ENCODE data around the gene XNDC1N. TPM values are rescaled to one million over a fixed set of nuclear protein-coding genes. Genes with fewer than 3 reads are reported as not detected.
A peak's percentile ranks its signal among the peaks of the same experiment; 100 is the strongest.

The XNDC1N gene, protein sequence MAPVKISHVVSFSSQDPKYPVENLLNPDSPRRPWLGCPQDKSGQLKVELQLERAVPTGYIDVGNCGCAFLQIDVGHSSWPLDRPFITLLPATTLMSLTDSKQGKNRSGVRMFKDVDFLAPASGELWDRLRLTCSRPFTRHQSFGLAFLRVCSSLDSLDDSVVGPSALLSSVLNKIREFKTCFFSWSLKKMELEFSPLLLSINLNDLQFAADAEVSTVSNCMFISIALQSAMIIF
- 1 to 10 TPM; 3.8 to 5.5 TPM for total RNA-seq
- long read RNA-seq, partial matches to known transcripts = 0 of 2 reads
- long read RNA-seq, other reads (novel, unspliced or antisense) = 2 of 2 reads

DNA sequence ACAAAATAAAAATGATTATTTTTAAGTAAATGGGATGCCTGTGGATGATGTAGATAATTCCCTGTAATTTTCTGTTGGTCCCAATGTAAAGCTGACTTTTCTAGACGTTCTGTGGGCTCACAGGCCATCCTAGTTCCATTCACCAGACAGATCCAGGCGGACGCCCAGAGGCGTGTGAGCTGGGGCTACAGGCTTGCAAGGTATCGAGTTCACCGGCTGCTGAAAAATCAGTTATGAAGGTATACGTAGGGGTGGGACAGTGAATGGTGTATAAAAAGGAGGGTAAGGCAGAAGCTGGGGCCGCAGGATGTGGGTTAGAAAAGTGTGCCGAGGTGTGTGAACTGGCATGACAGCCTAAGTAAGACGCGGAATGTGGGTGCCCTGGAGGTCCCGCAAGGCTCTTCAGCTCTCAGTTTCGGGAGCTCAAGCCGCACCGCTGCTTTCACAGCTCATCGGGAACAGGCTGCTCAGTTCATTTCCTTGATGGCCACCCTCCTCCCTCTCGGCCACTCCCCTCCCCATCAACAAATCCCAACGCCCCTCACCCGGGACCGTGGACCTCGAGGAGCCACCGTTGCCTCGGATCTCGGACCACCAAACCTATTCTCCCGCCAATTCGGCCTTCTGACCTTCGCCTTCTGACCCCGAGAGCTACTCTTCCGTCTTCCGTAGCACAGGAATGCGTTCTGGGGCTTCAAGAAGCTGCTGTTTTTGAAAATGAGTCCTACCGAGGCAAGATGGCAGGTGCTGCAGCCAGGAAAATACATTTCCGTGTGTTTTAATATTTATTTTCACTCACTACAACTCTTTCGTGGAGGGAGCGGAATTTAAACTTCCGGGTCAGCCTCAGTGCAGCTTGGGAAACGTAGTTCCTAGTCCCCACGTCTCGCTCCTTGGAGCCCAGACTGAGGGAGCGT lies at the start of gene XNDC1N:
TSS of gene XNDC1N (minus strand) at position 775 of the 917 bp plus-strand sequence. CDS start 5,241 bp downstream, outside the sequence.
- intact Hi-C loops (cut with DNase I) = no loop called here
- peak; percentile 94 to 95 for ATAC-seq

DNA sequence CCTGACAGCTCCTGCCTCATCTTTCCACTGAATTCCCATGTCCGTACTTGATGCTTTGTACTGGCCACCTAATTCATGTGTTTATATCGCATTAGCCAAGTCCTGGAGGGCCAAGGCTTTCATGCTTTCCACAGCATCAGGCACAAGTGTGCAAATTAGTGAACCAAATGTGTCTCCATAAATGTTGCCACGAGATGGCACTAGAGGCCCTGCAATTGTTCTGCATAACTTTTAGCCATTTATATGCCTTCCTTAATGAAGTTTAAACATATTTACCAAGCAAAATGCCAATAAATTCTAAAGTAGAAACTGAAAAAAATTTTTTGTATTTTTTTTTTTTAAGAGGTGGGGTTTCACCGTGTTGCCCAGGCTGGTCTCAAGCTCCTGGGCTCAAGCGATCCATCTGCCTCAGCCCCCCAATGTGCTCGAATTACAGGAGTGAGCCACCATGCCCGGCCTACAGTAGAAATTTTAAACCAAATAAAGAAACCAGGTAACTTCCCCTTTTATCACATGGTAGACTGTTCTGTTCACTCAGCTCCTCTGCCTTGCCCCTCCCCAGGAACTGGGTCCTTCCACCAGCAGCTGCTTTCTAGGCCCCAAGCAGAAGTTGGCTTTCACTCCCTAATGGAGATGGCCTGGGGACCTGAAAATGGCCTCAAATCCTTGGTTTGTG lies 49.5 kb upstream of the XNDC1N start:
- DNase-seq (no peak), ATAC-seq (peak; percentile 65 to 76)
- intact Hi-C loops (cut with DNase I) = loop anchor here in 1 of 2 donors (10.0 kb wide), 1 partner anchor 167 kb away; no protein-coding TSS in a partner anchor

More for the DNA sequence above, at the start of gene XNDC1N:
- peak; percentile 59 for DNase-seq

DNA sequence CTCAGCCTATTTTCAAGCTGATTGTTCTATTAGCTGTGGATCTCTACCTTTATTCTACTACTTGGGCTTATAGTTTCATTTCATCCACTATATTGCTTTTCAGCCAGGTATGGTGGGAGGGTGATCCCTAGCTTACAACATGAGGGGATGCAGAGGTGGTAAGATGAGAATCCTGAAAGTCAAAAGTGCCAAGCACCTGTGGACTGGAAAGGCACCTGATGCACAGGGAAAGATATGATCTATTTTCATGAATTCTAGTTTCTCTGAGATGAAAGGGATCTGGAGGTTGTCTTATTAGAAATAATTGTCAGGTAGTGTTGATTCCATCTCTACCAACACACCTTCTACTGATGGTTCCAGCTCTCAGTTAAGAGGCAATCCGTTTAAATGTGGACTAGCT lies 48.7 kb upstream of the XNDC1N start:
- intact Hi-C loops (cut with DNase I) = loop anchor here in 1 of 2 donors (10.0 kb wide), 1 partner anchor 168 kb away; no protein-coding TSS in a partner anchor

DNA sequence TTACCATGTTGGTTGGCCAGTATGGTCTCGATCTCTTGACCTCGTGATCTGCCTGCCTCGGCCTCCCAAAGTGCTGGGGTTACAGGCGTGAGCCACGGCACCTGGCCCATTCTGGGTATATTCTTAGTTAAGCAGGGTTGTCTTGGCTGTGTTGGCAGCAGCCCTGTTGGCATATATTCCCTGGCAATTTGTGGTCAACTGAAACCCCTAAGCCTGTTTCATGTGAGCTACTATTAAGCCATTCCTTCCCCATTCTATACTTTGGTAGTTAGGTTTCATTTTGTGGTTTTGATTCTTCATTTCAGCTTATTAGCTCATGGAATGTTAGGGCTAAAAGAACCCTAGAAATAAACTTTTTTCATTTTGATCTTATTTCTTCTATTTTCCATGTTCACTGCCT lies 48.2 kb upstream of the XNDC1N start:
- intact Hi-C loops (cut with DNase I) = loop anchor here in 1 of 2 donors (10.0 kb wide), 1 partner anchor 168 kb away; no protein-coding TSS in a partner anchor
- DNase-seq = no peak
- ATAC-seq = no peak

More for the DNA sequence above, 48.7 kb upstream of the XNDC1N start:
- ATAC-seq = no peak
- DNase-seq = no peak

DNA sequence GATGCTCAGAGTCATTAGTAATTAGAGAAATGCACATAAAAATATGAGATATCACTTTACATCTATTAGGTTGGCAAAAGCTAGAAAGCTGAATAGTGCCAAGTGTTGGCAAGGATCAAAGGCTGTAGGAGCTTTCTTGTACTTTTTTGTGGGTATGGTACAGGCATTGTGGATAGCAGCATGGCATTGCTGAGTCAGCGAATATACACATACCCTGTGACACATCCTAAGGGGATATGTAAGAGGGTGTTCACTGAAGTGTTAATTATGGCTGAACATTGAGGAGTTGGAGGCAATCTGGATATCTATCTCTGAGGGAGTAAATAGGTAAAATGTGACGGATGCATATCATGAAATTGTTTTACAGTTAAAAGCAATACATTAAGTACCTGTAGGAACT lies 43.3 kb upstream of the XNDC1N start:
- ATAC-seq (no peak), DNase-seq (no peak)
- intact Hi-C loops (cut with DNase I) = loop anchor here in 1 of 2 donors (10.0 kb wide), 1 partner anchor 173 kb away; no protein-coding TSS in a partner anchor

DNA sequence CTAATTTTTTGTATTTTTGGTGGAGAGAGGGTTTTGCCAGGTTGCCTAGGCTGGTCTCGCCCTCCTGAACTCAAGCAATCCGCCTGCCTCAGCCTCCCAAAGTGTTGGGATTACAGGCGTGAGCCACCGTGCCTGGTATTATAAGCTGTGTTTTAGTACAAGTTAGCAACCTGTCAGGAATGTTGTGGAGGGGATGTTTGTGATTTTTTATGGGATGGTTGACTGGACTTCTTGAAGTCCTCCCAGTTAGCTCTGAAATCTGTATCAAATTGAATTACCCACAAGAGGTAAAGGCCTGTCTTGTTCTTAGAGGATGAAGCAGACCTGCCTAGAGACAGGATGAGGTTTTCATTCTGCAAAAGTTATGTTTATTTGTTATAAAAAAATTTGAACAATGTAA lies 36.2 kb upstream of the XNDC1N start:
- ATAC-seq = no peak
- intact Hi-C loops (cut with DNase I) = no loop called here
- DNase-seq = no peak

DNA sequence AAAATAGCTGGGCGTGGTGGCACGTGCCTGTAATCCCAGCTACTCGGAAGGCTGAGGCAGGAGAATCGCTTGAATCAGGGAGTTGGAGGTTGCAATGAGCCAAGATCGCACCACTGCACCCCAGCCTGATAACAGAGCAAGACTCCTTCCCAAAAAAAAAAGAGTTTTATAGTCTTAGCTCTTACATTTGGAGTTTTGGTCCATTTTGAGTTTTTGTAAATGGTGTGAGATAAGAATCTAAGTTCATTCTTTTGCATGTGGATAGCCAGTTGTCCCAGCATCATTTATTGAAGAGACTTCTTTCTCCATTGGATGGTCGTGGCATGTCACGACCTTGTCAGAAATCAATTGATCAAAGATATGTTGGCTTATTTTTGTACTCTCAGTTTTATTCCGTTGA lies 35.1 kb upstream of the XNDC1N start:
- DNase-seq (no peak), ATAC-seq (no peak)
- intact Hi-C loops (cut with DNase I) = no loop called here

DNA sequence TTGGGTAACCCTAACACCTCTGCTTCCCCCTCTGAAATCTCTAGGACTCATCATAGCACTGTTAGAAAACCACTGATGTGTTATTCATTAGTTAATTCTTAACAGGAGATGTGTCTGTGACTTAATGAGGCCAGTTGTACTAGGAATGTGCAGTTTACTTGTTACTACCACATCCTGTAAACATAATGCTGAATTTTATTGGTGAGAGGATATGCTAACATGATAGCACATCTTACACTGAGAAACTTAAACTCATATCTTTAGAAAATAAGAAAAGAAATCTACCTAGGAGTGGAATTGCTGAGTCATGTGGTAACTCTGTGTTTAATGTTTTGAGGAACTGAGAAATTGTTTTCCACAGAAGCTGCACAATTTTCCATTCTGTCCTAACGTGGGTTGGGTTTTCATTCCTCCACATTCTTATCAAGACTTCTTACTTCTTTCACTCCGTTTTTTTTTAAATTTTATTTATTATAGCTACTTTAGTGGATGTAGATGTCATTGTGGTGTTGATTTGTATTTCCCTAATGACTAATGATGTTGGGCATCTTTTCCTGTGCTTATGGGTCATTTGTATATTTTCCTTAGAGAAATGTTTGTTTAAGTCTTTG lies 34.1 kb upstream of the XNDC1N start:
- ATAC-seq = peak in 1 of 2 donors; percentile 40

DNA sequence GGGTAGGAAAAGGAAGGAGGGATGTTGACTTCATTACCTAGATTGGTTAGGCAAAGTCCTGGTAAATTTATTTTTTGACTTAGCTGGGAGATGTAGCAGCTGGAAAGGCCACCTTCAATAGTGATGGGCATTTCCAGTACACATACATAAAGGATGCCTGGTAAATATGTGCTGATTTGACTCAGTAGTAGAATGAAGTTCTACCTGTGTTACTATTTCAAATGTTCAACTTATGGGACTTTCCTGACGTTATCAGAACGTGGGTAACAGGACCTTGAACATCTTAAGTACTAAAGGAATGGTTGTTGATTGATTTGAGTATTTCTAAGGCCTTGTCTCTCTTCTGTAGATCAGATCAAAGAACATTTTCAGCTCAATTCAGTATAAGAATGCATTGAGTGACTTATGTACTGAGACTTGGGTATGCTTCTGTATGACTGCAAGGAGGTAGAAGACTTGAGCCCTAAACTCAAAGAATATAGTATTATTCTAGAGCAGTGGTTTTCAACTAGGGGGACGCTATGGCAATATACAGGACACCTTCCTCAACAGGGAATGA lies 27.6 kb upstream of the XNDC1N start:
- intact Hi-C loops (cut with DNase I) = no loop called here
- no peak for ATAC-seq

More for the DNA sequence above, 34.1 kb upstream of the XNDC1N start:
- DNase-seq = no peak
- intact Hi-C loops (cut with DNase I) = no loop called here

DNA sequence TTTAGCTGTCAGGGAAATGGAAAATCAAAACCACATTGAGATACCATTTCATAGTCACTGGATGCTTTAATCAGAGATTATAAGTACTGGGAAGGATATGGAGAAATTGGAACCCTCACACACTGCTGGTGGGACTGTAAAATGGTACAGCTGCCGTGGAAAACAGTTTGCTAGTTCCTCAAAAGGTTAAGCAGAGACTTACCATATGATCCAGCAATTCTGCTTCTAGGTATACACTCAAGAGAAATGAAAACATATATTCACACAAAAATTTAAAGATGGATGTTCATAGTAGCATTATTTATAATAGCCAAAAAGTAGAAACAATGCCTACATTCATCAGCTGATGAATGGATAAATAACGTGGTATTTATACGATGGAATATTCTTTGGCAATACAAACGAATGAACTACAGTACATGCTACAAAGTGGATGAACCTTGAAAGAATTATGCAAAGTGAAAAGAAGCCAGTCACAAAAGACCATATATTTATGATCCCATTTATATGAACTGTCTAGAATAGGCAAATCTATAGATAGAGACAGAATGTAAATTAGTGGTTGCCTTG lies 23.4 kb upstream of the XNDC1N start:
- ATAC-seq = no peak
- intact Hi-C loops (cut with DNase I) = no loop called here
- no peak for DNase-seq

More for the DNA sequence above, 27.6 kb upstream of the XNDC1N start:
- DNase-seq = no peak

DNA sequence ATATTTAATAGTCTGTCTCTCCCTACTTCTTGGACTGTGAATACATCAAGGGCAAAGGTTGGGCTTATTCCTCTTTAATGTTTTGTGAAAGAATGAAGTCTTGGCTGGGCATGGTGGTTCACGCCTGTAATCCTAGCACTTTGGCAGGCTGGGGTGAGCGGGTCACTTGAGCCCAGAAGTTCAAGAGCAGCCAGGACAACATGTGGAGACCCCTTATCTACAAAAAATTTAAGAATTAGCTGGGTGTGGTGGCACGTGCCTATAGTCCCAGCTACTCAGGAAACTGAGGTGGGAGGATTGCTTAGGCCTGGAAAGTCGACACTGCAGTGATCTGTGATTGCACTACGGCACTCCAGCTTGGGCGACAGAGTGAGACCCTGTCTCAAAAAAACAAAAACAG lies 20.6 kb upstream of the XNDC1N start:
- DNase-seq (no peak), ATAC-seq (no peak)
- intact Hi-C loops (cut with DNase I) = no loop called here

DNA sequence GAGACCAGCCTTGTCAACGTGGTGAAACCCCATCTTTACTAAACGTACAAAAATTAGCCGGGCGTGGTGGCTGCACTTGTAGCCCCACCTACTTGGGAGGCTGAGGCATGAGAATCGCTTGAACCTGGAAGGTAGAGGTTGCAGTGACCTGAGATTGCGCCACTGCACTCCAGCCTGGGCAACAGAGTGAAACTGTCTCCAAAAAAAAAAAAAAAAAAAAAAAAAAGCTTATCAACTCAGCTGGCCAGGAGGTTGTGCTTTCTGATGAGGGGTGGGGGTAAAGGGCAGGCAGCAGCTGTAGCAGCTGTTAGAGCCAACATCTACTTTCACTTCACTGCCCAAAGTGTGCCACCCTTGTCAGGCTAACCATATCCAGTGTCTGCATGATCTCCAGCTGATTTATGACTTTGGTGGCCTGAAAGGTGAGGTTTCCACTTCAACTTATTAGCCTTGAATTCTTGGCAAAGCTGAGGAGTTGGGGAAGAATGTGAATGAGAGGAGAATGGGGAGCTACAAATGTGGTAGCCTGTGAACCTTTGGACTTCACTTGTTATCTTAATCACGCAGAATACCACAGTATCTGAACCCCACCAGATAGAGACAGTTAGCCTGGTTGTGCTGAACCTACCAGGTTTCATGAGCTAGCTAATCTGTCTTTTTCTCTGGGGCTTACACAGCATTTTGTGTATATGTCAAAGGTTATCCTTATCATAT lies 20.1 kb upstream of the XNDC1N start:
- DNase-seq (no peak), ATAC-seq (peak in 1 of 2 donors; percentile 73)

DNA sequence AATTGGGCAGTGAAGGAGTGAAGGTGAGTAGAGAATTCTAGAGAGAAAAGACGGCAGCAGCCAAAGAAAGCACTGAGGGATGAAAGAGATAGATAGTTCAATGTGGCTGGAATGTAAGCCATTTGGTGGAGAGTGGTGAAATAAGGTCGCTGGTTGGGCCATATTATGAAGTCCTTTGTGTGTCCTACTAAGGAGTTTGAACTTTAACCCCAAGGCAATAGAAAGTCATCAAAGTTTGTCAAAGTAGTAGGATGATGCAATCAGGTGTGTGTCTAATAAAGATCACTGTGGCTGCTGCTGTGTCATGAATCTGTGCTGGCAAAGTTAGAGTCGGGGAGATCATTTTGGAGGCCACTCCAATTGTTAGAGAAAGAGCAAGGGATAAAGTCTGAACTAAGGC lies 19.1 kb upstream of the XNDC1N start:
- intact Hi-C loops (cut with DNase I) = no loop called here
- no peak for DNase-seq
- ATAC-seq = no peak

More for the DNA sequence above, 20.1 kb upstream of the XNDC1N start:
- intact Hi-C loops (cut with DNase I) = no loop called here

DNA sequence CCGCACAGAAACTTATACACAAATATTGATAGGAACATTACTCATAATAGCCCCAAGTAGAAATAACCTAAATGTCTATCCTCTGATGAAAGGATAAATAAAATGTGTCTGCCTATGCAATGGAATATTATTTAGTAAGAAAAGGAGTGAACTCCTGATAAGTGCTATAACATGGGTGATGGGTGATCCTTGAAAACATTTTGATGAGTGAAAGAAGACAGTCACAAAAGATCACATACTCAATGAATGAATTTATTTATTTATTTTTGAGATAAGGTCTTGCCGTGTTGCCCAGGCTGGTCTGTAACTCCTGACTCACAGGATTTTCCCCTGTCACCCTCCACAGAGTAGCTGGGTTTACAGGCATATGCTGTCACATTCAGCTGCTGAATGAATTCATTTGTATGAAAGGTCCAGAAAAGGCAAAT lies 17.8 kb upstream of the XNDC1N start:
- intact Hi-C loops (cut with DNase I) = no loop called here
- peak in 1 of 2 donors; percentile 59 for ATAC-seq
- no peak for DNase-seq

DNA sequence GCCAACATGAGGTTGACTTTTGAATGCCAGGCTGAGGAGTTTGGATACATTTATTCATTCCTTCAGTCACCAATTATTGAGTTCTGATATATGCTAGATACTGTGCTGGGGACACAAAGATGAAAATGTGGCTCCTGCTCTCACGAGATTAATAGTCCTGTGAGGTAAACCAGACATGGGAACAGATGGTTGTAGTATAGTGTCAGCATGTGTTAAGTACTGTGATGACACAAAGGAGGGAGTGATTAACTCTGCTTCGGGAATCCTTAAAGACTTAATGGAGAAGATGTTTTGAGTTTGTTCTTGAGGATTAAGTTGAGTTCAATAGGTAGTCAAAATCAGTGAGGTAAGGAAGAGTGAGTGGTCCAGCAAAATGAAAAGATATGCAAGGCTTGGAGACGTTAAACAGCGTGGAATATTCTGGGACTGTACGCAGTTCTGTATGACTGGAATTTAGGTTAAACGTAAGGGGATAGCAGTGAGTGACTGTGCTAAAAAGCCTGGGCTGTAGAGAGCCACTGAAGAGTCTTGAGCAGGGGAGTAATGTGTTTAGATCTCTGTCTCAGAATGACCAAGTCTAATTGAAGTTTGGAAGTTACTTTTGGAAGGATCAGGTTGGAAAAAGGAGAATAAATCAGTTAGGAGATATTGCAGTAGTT lies 12.3 kb upstream of the XNDC1N start:
- ATAC-seq (no peak), DNase-seq (no peak)
- intact Hi-C loops (cut with DNase I) = no loop called here

DNA sequence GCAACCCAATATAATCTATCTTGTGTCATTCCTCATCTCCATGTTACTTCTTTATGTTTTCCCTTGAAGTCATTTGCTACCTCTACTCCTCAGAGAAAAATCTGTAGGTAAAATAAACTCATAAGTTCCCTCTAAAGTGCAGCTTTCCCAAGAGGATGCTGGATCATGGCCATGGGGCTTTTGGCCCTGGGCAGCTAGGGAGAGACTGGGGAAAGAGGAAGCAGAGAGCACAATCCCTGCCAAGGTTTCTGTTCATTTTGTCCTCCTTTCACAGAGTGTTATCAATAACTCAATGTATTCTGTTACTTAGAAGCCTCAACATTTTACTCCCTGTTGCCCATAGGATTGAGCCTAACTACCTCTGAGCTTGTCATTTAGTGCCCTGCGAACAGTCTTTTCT lies 9.4 kb upstream of the XNDC1N start:
- peak; percentile 15 to 57 for ATAC-seq
- no peak for DNase-seq
- intact Hi-C loops (cut with DNase I) = no loop called here

DNA sequence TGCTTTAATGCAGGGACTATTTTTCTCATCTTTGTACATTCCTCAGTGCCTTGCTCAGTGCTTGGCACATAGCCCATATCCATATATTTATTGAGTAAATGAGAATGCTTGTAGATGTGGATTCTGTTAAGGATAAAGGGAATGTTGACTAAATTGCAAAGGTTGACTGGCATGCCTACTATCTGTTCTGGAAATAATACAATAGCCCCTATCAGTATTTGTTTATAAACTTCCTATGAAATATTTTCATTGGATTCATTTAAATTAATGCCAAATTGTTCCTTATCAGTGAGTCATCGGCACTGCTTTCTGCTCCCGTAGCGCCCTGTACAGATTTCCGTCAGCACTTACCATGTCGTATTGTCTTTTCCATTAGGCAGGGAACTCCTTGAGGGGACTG lies 8.4 kb upstream of the XNDC1N start:
- peak in 1 of 2 donors; percentile 47 for ATAC-seq
- intact Hi-C loops (cut with DNase I) = no loop called here
- DNase-seq = no peak
